Memory B cell (primary cell): ENCODE data around the gene PLXDC1.
"Not testable (repeated sequence)": the region's sequence is repeated elsewhere in the genome, so short reads cannot be mapped to it uniquely, and the experiment has no call there.

ENCODE experiments used
- ATAC-seq: fragments of 150-1000 bp; cut with Tn5 transposase; 2 replicates; pipeline ENCODE4 v1.10.0; 2021; ENCODE audit warnings: low read depth, mild to moderate bottlenecking, moderate library complexity
- DNase-seq, 2 donors: peaks; one replicate each; pipeline ENCODE4 v3.0.0; 2022; ENCODE audit warnings: low spot score in 2 of 2
- H3K27ac Mint-ChIP-seq: one replicate; pipeline ENCODE4 v1.8.0; 2022; ENCODE audit warnings: mild to moderate bottlenecking, moderate library complexity, mixed read lengths
- H3K27me3 Mint-ChIP-seq: one replicate; pipeline ENCODE4 v1.8.0; 2022; ENCODE audit warnings: mixed read lengths
- H3K36me3 Mint-ChIP-seq: one replicate; pipeline ENCODE4 v1.8.0; 2022; ENCODE audit warnings: mild to moderate bottlenecking, mixed read lengths
- H3K4me1 Mint-ChIP-seq: one replicate; pipeline ENCODE4 v1.8.0; 2022; ENCODE audit warnings: mixed read lengths
- H3K4me3 Mint-ChIP-seq: one replicate; pipeline ENCODE4 v1.8.0; 2022; ENCODE audit warnings: mild to moderate bottlenecking, moderate library complexity, mixed read lengths
- H3K9me3 Mint-ChIP-seq: one replicate; pipeline ENCODE4 v1.8.0; 2022; ENCODE audit warnings: mixed read lengths

PLXDC1 gene

GRCh38 chr17:39139161-39139511, 12.3 kb downstream of the PLXDC1 start:
- Mint-ChIP-seq H3K4me1 (peaks cover 3% of the 10 kb centered on the region), H3K36me3 (no peaks in the 10 kb centered on the region), H3K4me3 (no peak overlapping the region), H3K27ac (no peak overlapping the region), H3K9me3 (no peaks in the 10 kb centered on the region), H3K27me3 (peaks cover 2% of the 10 kb centered on the region)
- no peak for ATAC-seq
- no peak for DNase-seq

GRCh38 chr17:39138431-39139160, 12.8 kb downstream of the PLXDC1 start:
- DNase-seq (no peak), ATAC-seq (no peak)
- H3K9me3 Mint-ChIP-seq: no peaks in the 10 kb centered on the region
- no peak overlapping the region for H3K4me3 Mint-ChIP-seq
- no peak overlapping the region for H3K27ac Mint-ChIP-seq
- peaks cover 2% of the 10 kb centered on the region for H3K27me3 Mint-ChIP-seq
- H3K4me1 Mint-ChIP-seq: peaks cover 3% of the 10 kb centered on the region
- no peaks in the 10 kb centered on the region for H3K36me3 Mint-ChIP-seq

- H3K9me3 Mint-ChIP-seq: no peaks in the 10 kb centered on the region
- no peak for DNase-seq
- H3K36me3 Mint-ChIP-seq: no peaks in the 10 kb centered on the region
These were observed 16.6 kb downstream of the PLXDC1 start for GRCh38 chr17:39134878-39135277.

GRCh38 chr17:39132192-39132610, 19.2 kb downstream of the PLXDC1 start:
- Mint-ChIP-seq H3K27me3 (peaks cover 8% of the 10 kb centered on the region), H3K36me3 (no peaks in the 10 kb centered on the region), H3K4me1 (no peaks in the 10 kb centered on the region), H3K27ac (no peak overlapping the region), H3K4me3 (no peak overlapping the region), H3K9me3 (no peaks in the 10 kb centered on the region)
- ATAC-seq (no peak), DNase-seq (no peak)

More at GRCh38 chr17:39134878-39135277, 16.6 kb downstream of the PLXDC1 start:
- no peak for ATAC-seq
- Mint-ChIP-seq H3K27ac (no peak overlapping the region), H3K4me1 (peaks cover 3% of the 10 kb centered on the region), H3K27me3 (peaks cover 8% of the 10 kb centered on the region), H3K4me3 (no peak overlapping the region)

- H3K4me3 Mint-ChIP-seq: no peak overlapping the region
- H3K27me3 Mint-ChIP-seq: peaks cover 6% of the 10 kb centered on the region
- no peak overlapping the region for H3K27ac Mint-ChIP-seq
- H3K4me1 Mint-ChIP-seq: no peaks in the 10 kb centered on the region
- DNase-seq (no peak), ATAC-seq (no peak)
- H3K9me3 Mint-ChIP-seq: no peaks in the 10 kb centered on the region
- no peaks in the 10 kb centered on the region for H3K36me3 Mint-ChIP-seq
These were observed 19.8 kb downstream of the PLXDC1 start for GRCh38 chr17:39131616-39132015.

- Mint-ChIP-seq H3K36me3 (no peaks in the 10 kb centered on the region), H3K9me3 (no peaks in the 10 kb centered on the region), H3K27me3 (peaks cover 6% of the 10 kb centered on the region), H3K27ac (no peak overlapping the region), H3K4me3 (no peak overlapping the region), H3K4me1 (no peaks in the 10 kb centered on the region)
- no peak for DNase-seq
- ATAC-seq: no peak
These were observed 21.2 kb downstream of the PLXDC1 start for GRCh38 chr17:39130205-39130604.

- H3K36me3 Mint-ChIP-seq, H3K9me3 Mint-ChIP-seq, H3K4me1 Mint-ChIP-seq, H3K27me3 Mint-ChIP-seq, H3K27ac Mint-ChIP-seq, ATAC-seq, H3K4me3 Mint-ChIP-seq, DNase-seq: not testable (repeated sequence)
These were observed 21.9 kb downstream of the PLXDC1 start for GRCh38 chr17:39129544-39129943.

- Mint-ChIP-seq H3K4me1 (no peaks in the 10 kb centered on the region), H3K9me3 (no peaks in the 10 kb centered on the region), H3K4me3 (no peak overlapping the region), H3K27ac (no peak overlapping the region), H3K27me3 (no peaks in the 10 kb centered on the region), H3K36me3 (no peaks in the 10 kb centered on the region)
- ATAC-seq: no peak
- no peak for DNase-seq
These were observed 25.0 kb downstream of the PLXDC1 start for GRCh38 chr17:39126436-39126835.

GRCh38 chr17:39125143-39125875, 26.1 kb downstream of the PLXDC1 start:
- Mint-ChIP-seq H3K4me3 (no peak overlapping the region), H3K27me3 (no peaks in the 10 kb centered on the region), H3K4me1 (no peaks in the 10 kb centered on the region), H3K36me3 (no peaks in the 10 kb centered on the region), H3K9me3 (no peaks in the 10 kb centered on the region), H3K27ac (no peak overlapping the region)
- ATAC-seq: no peak
- no peak for DNase-seq

GRCh38 chr17:39123627-39124026, 27.8 kb downstream of the PLXDC1 start:
- H3K36me3 Mint-ChIP-seq: no peaks in the 10 kb centered on the region

GRCh38 chr17:39122991-39123390, 28.4 kb downstream of the PLXDC1 start:
- peaks cover 9% of the 10 kb centered on the region for H3K4me1 Mint-ChIP-seq
- H3K27me3 Mint-ChIP-seq: no peaks in the 10 kb centered on the region
- ATAC-seq (no peak), DNase-seq (no peak)
- no peaks in the 10 kb centered on the region for H3K36me3 Mint-ChIP-seq
- H3K27ac Mint-ChIP-seq: no peak overlapping the region
- no peak overlapping the region for H3K4me3 Mint-ChIP-seq
- no peaks in the 10 kb centered on the region for H3K9me3 Mint-ChIP-seq

More at GRCh38 chr17:39123627-39124026, 27.8 kb downstream of the PLXDC1 start:
- ATAC-seq (no peak), DNase-seq (no peak)
- Mint-ChIP-seq H3K27ac (no peak overlapping the region), H3K27me3 (no peaks in the 10 kb centered on the region), H3K9me3 (no peaks in the 10 kb centered on the region), H3K4me3 (no peak overlapping the region), H3K4me1 (peaks cover 6% of the 10 kb centered on the region)

GRCh38 chr17:39121919-39122318, 29.5 kb downstream of the PLXDC1 start:
- H3K4me3 Mint-ChIP-seq, H3K27ac Mint-ChIP-seq, ATAC-seq, DNase-seq, H3K9me3 Mint-ChIP-seq, H3K36me3 Mint-ChIP-seq, H3K27me3 Mint-ChIP-seq: not testable (repeated sequence)
- peaks cover 11% of the 10 kb centered on the region for H3K4me1 Mint-ChIP-seq

GRCh38 chr17:39118674-39119419, 32.6 kb downstream of the PLXDC1 start:
- H3K4me1 Mint-ChIP-seq: peaks cover 11% of the 10 kb centered on the region
- peaks cover 4% of the 10 kb centered on the region for H3K9me3 Mint-ChIP-seq
- peaks cover 3% of the 10 kb centered on the region for H3K27me3 Mint-ChIP-seq
- ATAC-seq: peak; percentile 99
- no peaks in the 10 kb centered on the region for H3K36me3 Mint-ChIP-seq
- DNase-seq: peak; percentile 39 to 61
- peak overlapping the region; percentile 43 for H3K27ac Mint-ChIP-seq
- H3K4me3 Mint-ChIP-seq: peak overlapping the region; percentile 75

GRCh38 chr17:39116224-39116623, 35.2 kb downstream of the PLXDC1 start:
- Mint-ChIP-seq H3K4me3 (no peak overlapping the region), H3K36me3 (no peaks in the 10 kb centered on the region), H3K9me3 (peaks cover 4% of the 10 kb centered on the region), H3K4me1 (peaks cover 11% of the 10 kb centered on the region), H3K27ac (no peak overlapping the region), H3K27me3 (peaks cover 3% of the 10 kb centered on the region)
- ATAC-seq (no peak), DNase-seq (no peak)
